ENCODE measurements around the gene ATP6V1B1.

Gene ATP6V1B1

DNA sequence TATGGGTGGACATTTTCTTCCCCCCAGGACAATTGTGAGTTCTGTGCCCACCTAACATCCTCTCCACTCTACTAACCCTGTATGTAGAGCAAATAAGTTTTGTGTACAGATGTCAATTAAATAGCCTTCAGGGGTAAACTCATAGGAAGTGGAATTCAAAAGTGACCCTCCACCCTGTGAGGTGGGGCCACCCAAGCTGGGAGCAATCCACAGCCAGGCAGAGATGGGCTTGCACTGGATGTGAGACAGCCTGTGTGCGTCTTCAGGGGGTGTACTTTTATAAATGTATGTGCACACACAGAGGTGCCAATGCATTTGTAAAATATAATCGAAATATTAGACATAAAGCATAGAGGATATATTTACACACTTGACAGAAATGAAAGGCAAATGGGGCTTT, 33.1 kb upstream of the ATP6V1B1 start:
- no peak for DNase-seq
- Histone ChIP-seq H3K36me3 (replicated peaks) (no peaks in the 10 kb centered on the region), H3K4me3 (ENCODE audit: low read depth, low read length) (no peak overlapping the region), H3K27me3 (replicated peaks) (peaks cover 22% of the 10 kb centered on the region), H3K27ac (no peak overlapping the region)
- TF ChIP-seq, protein P1, sequence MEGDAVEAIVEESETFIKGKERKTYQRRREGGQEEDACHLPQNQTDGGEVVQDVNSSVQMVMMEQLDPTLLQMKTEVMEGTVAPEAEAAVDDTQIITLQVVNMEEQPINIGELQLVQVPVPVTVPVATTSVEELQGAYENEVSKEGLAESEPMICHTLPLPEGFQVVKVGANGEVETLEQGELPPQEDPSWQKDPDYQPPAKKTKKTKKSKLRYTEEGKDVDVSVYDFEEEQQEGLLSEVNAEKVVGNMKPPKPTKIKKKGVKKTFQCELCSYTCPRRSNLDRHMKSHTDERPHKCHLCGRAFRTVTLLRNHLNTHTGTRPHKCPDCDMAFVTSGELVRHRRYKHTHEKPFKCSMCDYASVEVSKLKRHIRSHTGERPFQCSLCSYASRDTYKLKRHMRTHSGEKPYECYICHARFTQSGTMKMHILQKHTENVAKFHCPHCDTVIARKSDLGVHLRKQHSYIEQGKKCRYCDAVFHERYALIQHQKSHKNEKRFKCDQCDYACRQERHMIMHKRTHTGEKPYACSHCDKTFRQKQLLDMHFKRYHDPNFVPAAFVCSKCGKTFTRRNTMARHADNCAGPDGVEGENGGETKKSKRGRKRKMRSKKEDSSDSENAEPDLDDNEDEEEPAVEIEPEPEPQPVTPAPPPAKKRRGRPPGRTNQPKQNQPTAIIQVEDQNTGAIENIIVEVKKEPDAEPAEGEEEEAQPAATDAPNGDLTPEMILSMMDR (IDR thresholded peaks at IDR 0.05; ENCODE audit: low read depth, low read length, missing control alignments): no peak
- in situ Hi-C loops (cut with HindIII; ENCODE audit: low pct_ligation_motif_present, low sequenced_read_pairs): no loop called here

DNA sequence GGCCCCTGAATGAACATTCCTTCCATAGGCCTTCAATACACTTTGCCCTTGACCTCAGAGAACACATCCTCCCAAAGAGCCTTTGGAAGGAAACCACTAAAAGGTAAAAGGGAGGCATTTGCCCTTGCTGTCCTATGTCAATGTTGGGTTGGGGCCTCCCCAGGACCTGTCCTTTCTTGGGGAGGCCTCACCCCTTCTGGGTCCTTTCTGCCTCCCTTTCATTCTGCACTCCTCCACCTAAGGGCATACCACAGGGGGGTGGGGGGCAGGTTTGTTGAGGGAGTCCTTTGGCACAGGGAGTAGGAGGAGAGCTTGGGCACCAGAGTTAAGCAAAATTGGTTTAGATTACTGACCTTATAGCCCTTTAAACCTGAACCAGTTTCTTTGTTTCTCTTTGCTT, 32.5 kb upstream of the ATP6V1B1 start:
- in situ Hi-C loops (cut with HindIII; ENCODE audit: low pct_ligation_motif_present, low sequenced_read_pairs): no loop called here
- H3K27ac ChIP-seq: no peak overlapping the region
- DNase-seq: no peak
- TF ChIP-seq, protein P1 (IDR thresholded peaks at IDR 0.05; ENCODE audit: low read depth, low read length, missing control alignments): no peak
- no peaks in the 10 kb centered on the region for H3K36me3 ChIP-seq (replicated peaks)
- no peak overlapping the region for H3K4me3 ChIP-seq (ENCODE audit: low read depth, low read length)
- peaks cover 16% of the 10 kb centered on the region for H3K27me3 ChIP-seq (replicated peaks)

DNA sequence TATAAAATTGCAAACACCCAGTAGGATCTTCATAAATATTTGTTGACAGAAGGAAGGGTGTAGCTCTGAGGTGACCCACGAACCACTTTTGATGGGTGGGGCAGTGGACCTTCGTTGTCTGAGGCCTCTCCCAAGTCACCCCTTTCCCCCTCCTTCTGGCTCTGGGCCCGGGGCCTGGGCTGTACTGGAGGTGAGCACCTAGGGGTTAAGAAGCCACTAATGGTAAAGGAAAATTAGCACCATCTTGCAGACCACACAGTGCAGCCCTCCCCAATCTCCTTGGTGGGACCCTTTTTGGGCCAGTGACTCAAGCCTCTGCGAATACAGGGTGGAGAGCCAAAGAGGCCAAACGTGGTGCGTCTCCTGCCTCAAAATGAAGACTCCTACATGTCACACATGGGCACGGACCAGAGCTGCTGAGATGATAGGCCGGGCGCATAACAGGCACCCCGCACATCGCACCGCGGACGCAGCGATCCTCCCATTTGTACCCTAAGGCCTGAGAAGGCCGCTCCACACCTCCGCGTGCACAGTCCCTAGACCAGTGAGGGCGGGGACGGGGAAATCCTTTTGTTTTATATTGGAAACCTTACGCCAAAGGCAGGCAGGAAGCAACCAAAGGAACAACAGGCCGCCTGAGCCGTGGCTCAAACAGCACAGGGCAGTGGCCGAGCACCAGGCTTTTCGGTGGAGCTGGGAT, 31.9 kb upstream of the ATP6V1B1 start:
- H3K4me3 ChIP-seq (ENCODE audit: low read depth, low read length): no peak overlapping the region
- DNase-seq: no peak
- TF ChIP-seq, protein P1 (IDR thresholded peaks at IDR 0.05; ENCODE audit: low read depth, low read length, missing control alignments): no peak
- H3K27me3 ChIP-seq (replicated peaks): peaks cover 10% of the 10 kb centered on the region
- H3K27ac ChIP-seq: no peak overlapping the region
- no peaks in the 10 kb centered on the region for H3K36me3 ChIP-seq (replicated peaks)
- in situ Hi-C loops (cut with HindIII; ENCODE audit: low pct_ligation_motif_present, low sequenced_read_pairs): no loop called here

DNA sequence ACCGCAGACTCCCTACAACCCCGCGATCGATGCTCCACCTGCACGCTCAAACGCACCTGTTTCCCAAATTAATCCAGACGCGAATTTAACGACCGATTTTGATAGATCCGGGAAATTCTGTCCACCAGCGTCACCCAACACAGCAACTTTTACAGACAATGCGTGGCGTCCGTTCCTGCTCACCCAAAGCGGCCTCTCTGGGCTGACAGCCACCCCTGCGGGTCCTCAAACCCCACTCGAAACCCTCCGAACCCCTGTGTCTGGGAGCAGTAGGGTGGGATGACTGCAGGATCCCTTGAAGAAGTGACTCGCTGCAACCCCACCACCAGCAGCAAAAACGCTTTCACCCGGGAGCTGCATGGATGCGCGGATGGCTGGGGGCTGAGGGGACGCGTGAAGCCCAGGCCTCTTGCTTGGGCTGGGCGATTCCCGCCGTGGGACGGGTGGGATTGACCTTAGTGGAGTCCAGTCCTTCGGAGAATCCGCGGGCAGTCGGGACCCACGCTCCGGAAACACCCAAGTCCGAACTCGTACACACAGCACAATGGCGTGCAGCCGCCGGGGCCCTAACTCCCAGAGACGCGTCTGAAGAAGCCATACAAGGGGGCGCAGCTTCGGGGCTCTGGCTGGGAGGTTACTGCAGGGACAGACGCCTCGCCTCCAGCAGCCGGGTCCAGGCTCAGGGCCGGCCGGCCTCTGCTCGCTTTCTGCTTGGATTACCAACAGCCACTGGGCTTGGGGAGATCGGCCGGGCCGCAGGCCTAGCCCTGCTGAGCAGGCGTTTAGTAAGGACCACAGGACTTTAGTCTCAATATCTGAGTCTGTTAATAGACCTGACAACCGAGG, 31.1 kb upstream of the ATP6V1B1 start:
- in situ Hi-C loops (cut with HindIII; ENCODE audit: low pct_ligation_motif_present, low sequenced_read_pairs): no loop called here
- TF ChIP-seq, protein P1 (IDR thresholded peaks at IDR 0.05; ENCODE audit: low read depth, low read length, missing control alignments): no peak
- Histone ChIP-seq H3K36me3 (replicated peaks) (no peaks in the 10 kb centered on the region), H3K4me3 (ENCODE audit: low read depth, low read length) (no peak overlapping the region), H3K27me3 (replicated peaks) (peaks cover 2% of the 10 kb centered on the region), H3K27ac (no peak overlapping the region)
- no peak for DNase-seq

DNA sequence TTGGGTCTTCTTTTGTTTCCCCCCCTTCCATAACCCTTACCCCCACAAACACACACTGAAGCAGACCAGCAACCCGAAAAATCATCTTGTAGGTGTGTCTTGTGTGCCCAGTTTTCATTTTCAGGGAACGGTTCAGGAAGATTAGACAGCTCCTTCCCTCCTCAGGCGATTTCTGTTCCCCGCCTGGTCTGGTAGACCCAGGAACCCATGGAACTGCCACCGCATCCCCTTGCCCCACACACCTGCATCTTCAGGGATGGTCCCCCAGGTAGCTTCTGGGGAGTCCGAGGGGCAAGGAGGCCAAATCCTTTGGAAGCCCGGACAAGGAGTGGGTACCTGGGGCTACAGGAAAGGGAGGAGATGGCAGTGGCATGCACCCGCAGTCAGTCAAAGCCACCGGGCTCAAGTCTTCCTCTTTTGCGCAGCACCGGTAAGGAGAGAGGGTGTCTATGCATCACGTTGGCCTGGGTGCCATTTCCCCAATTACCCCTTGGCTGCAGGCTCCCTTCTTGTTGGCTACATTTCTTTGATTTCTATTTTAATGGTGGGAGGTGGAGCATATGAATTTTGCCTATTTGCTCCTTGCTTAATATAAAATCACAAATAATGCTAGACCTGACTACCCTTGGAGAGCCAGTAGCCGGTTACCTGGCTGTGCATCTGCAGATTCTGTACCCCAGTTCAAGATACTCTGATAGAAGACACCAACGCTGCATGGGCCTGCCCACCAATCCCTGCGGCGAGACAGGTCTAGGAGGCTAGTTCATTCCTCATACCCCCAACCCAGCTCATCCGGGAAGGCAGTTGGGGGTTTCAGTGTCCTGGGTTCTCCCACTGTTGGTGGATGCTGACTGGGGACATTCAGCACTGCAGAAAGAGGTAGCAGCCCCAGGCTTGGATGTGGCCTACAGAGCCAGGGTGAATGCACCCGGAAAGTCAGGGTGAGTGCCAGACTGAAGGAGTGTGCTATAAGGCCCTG, 30.0 kb upstream of the ATP6V1B1 start:
- Histone ChIP-seq H3K36me3 (replicated peaks) (no peaks in the 10 kb centered on the region), H3K27me3 (replicated peaks) (no peaks in the 10 kb centered on the region), H3K27ac (no peak overlapping the region), H3K4me3 (ENCODE audit: low read depth, low read length) (no peak overlapping the region)
- no peak for DNase-seq
- TF ChIP-seq, protein P1 (IDR thresholded peaks at IDR 0.05; ENCODE audit: low read depth, low read length, missing control alignments): no peak
- in situ Hi-C loops (cut with HindIII; ENCODE audit: low pct_ligation_motif_present, low sequenced_read_pairs): no loop called here
